CD4-positive, alpha-beta T cell treated with Interleukin-10 for 1 hour (primary cell): ENCODE measurements around the gene P4HA1.
"Not testable (repeated sequence)": the region's sequence is repeated elsewhere in the genome, so short reads cannot be mapped to it uniquely, and the experiment has no call there.

ENCODE experiments used
- DNase-seq: peaks from one replicate; pipeline ENCODE4 v3.0.0-alpha.2; 2020

Gene P4HA1

DNA sequence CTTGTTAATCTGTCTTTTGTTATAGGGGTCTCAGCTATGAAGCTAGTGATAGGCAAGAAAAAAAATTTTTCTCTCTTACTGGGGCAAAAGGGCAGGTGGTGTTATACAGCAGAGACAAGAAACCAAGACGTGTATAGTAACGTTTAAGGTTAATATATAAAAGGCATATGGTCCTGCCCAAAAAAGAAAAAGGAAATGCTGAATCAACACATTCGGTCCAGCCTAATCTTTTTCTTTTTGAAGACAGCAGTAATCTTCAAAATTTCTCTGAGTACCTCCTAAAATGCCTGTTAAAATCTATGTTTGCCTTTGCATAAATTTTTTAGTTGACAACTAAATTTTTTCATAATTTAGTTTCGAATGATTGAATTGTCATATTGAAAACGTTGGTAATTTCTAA is 54.5 kb downstream of the P4HA1 start:
- DNase-seq, result no peak

DNA sequence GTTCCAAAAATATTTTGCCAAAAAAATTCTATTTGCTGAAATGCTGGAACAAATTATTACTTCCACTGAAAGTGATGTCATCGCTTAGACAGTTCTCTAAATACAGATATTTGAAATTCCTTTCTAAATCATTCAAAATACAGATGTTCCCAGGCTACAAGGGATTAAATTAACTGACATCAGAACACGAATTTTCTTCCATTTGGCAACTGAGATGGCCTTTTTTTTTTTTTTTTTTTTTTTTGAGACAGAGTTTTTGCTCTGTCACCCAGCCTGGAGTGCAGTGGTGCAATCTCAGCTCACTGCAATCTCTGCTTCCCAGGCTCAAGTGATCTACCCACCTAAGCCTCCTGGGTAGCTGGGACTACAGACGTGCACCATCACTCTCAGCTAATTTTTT is 57.0 kb downstream of the P4HA1 start:
- no peak for DNase-seq

GRCh38 chr10:73036285-73036684 is 60.4 kb downstream of the P4HA1 start:
- DNase-seq, result not testable (repeated sequence)

- DNase-seq, result no peak
Observed at GRCh38 chr10:73032536-73032935, 64.1 kb downstream of the P4HA1 start.

DNA sequence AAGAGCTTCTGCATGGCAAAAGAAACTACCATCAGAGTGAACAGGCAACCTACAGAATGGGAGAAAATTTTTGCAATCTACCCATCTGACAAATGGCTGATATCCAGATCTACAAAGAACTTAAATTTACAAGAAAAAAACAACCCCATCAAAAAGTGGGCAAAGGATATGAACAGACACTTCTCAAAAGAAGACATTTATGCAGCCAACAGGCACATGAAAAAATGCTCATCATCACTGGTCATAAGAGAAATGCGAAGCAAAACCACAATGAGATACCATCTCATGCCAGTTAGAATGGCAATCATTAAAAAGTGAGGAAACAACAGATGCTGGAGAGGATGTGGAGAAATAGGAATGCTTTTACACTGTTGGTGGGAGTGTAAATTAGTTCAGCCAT is 70.0 kb downstream of the P4HA1 start:
- DNase-seq, result not testable (repeated sequence)

DNA sequence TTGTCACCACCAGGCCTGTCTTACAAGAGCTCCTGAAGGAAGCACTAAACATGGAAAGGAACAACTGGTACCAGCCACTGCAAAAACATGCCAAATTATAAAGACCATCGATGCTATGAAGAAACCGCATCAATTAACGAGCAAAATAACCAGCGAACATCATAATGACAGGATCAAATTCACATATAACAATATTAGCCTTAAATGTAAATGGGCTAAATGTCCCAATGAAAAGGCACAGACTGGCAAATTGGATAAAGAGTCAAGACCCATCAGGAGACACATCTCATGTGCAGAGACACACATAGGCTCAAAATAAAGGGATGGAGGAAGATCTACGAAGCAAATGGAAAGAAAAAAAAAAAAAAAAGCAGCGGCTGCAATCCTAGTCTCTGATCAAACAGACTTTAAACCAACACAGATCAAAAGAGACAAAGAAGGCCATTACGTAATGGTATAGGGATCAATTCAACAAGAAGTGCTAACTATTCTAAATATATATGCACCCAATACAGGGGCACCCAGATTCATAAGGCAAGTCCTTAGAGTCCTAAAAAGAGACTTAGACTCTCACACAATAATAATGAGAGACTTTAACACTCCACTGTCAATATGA is 73.1 kb downstream of the P4HA1 start:
- DNase-seq, result not testable (repeated sequence)

GRCh38 chr10:73022961-73023360 is 73.7 kb downstream of the P4HA1 start:
- not testable (repeated sequence) for DNase-seq

DNA sequence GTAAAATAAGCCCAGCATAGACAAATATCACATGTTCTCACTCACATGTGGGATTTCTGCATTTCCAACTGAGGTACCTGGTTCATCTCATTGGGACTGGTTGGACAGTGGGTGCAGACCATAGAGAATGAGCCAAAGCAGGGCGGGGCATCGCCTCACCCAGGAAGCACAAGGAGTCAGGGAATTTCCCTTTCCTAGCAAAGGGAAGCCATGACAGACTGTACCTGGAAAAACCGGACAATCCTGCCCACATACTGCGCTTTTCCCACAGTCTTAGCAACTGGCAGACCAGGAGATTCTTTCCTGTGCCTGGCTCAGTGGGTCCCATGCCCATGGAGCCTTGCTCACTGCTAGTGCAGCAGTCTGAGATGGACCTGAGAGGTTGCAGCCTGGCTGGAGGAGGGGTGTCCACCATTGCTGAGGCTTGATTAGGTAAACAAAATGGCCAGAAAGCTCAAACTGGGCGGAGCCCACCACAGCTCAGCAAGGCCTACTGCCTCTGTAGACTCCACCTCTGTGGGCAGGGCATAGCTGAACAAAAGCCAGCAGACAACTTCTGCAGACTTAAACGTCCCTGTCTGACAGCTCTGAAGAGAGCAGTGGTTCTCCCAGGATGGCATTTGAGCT is 75.0 kb downstream of the P4HA1 start:
- not testable (repeated sequence) for DNase-seq

GRCh38 chr10:73021050-73021449 is 75.6 kb downstream of the P4HA1 start:
- DNase-seq, result no peak

GRCh38 chr10:73019100-73019499 is 77.6 kb downstream of the P4HA1 start:
- no peak for DNase-seq

- no peak for DNase-seq
Observed at GRCh38 chr10:73018632-73019031, 78.0 kb downstream of the P4HA1 start.

DNA sequence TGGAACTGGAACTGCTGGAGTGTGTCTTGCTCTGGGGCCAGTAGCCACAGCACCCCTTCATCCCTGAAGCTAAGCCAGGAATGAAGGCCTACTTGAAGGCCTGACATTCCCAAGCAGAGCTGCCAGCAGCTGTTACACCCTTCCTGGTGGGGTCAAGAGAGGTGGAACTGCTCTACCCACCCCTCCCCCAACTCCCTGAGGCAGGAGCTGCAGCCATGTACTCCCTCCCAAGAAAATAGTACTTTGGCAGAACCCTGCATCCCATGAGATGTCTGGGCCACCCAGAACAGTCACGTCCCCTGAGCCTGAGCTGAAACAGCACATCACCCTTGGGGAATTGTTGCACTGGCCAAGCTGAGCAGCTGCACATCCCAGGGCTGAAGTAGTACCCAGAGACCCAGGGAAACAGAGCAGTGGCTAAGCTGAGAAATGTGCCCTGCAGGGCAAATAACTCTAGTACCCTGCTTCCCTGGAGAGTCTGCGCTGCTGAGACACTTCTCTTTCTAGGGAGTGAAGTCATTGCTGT is 78.6 kb downstream of the P4HA1 start:
- DNase-seq, result no peak

- no peak for DNase-seq
Observed at GRCh38 chr10:73015779-73016178, 80.9 kb downstream of the P4HA1 start.

DNA sequence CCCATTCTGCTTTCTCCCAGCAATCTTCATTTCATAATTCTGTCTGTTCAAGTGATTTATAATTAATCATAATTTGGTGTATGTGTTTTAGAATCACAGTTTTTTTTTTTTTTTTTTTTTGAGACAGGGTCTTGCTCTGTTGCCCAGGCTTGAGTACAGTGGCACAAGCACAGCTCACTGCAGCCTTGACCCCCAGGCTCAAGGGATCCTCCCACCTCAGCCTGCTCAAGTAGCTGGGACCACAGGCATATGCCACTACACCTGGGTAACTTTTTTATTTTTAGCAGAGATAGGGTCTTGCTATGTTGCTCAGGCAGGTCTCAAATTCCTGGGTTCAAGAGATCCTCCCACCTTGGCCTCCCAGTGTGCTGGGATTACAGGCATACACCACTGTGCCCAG is 92.8 kb downstream of the P4HA1 start:
- DNase-seq, result no peak

DNA sequence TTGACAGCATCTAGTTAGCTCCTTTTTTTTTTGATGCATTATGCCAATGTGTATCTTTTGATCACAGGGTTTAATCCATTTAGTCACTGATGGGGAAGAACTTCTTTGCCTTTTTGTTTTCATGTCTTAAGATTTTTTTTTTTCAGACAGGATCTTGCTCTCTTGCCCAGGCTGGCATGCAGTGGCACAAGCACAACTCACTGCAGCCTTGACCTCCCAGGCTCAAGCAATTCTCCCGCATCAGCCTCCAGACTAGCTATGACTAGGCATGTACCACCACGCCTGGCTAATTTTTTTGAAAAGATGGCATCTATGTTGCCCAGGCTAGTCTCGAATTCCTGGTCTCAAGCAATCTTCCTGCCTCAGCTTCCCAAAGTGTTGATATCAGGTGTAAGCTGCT is 95.7 kb downstream of the P4HA1 start:
- DNase-seq, result no peak

DNA sequence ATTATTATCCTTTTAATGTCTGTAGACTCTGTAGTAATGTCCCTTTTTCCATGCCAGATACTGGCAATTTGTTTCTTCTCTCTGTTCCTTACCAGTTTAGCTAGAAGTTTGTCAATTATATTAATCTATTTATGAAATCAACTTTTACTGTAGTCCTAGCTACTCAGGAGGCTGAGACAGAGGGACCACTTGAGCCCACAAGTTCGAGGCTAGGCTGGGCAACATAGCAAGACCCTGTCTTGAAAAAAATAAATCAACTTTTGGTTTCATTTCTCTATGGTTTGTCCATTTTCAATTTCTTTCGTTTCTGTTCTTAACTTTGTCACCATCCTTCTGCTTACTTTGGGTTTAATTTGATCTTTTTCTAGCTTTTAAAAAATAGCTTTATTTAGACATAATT is 99.6 kb downstream of the P4HA1 start:
- no peak for DNase-seq

DNA sequence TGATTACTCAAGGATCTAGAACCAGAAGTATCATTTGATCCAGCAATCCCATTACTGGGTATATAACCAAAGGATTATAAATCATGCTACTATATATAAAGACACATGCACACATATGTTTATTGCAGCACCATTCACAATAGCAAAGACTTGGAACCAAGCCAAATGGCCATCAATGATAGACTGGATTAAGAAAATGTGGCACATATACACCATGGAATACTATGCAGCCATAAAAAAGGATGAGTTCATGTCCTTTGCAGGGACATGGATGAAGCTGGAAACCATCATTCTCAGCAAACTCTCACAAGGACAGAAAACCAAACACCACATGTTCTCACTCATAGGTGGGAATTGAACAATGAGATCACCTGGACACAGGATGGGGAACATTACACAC is 101.2 kb downstream of the P4HA1 start:
- DNase-seq, result not testable (repeated sequence)

- DNase-seq, result not testable (repeated sequence)
Observed at GRCh38 chr10:72989771-72990170, 106.9 kb downstream of the P4HA1 start.

DNA sequence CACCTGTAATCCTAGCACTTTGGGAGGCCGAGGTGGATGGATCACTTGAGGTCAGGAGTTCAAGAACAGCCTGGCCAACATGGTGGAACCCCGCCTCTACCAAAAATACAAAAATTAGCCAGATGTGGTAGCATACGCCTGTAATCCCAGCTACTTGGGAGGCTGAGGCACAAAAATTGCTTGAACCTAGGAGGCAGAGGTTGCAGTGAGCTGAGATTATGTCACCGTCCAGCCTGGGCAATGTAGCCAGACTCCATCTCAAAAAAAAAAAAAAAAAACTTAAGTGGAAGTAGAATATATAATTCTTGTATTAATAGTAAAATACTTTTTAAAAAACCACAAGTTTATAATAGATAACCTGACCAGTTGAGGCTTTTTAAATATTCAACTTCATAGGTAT is 112.0 kb downstream of the P4HA1 start:
- not testable (repeated sequence) for DNase-seq

GRCh38 chr10:72981882-72982529 is 114.7 kb downstream of the P4HA1 start:
- DNase-seq, result no peak

DNA sequence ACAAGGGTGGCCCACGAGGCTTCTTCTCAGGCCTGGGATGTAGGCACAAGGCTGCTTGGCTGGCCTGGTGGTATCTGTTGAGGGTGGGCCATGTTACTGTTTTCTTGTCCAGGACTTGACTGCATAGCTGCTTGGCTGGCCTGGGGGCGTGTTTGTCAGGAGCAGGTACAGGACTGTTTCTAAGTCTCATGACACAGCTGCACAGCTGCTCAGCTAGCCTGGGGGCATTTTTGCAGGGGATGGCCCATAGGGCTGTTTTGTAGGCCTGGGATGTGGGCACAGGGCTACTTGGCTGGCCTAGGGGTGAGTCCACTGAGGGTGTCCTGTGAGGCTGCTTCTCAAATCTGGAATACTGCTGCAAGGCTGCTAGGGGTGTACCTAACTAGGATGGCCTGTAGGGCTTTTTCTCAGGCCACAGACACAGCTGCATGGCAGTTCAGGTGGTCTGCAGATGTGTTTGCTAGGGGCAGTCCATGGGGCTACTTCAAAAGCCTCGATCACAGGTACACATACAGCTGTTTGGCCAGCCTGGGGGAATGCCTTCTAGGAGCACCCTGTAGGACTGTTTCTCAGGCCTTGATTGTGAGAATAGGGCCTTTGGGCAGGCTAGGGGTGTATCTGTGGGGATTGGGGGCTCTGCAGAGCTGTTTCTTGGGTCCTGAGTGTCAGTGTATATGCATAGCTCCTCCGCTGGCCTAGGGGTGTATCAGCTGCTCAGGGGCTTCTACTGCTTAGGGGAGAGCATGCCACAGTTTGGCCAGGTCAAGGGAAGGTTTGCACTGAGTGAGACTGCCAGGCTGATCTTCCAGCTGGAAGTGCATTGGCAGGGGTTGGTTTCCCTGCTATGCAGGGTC is 115.4 kb downstream of the P4HA1 start:
- DNase-seq, result no peak

DNA sequence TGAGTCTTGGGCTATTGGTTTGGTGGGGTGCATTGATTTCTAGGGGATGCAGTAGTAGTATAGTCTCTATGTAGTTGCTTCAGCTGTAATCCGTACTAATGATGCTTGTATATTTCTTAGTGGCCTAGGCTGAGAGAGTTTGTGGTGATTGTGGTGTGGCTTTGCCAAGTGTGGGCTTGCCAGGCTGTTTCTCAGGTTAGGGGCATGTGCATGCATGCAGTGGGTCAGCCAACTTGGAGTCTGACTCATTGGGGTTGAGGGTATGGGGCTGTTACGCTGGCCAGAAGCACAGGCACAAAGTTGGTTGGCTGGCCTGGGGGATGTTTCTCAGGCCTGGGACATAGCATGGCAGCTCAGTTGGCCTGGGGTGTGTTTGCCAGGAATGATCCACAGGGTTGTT is 116.3 kb downstream of the P4HA1 start:
- DNase-seq, result no peak

DNA sequence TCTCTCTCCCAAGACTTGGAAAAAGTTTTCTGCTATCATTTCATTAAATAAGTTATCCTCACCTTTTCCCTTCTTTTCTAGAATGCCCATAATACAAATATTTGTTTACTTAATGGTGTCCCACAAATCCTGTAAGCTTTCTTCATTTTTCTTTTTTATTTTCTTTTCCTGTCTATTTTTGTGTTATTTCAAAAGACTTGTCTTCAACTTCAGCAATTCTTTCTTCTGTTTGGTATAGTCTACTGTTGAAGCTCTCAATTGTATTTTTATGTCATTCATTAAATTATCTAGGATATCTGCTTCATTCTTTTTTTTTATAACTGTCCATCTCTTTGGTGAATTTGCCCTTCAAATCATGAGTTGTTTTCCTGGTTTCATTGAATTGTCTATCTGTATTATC is 117.0 kb downstream of the P4HA1 start:
- no peak for DNase-seq
